GM12875 (cell line): ENCODE measurements around the gene SNN.

Experiments used
- H3K4me3 ChIP-seq: one replicate; pipeline ENCODE4 v1.5.1; 2011; ENCODE audit warnings: low read depth, low read length, control low read depth
- TF ChIP-seq, protein P1 (sequence below): IDR thresholded peaks from 2 replicates; pipeline ENCODE4 v1.5.1; 2011; ENCODE audit warnings: low read depth, mild to moderate bottlenecking, control low read depth, inconsistent platforms, low read length, moderate library complexity, borderline replicate concordance; ENCODE audit not compliant: insufficient read depth

SNN gene

DNA sequence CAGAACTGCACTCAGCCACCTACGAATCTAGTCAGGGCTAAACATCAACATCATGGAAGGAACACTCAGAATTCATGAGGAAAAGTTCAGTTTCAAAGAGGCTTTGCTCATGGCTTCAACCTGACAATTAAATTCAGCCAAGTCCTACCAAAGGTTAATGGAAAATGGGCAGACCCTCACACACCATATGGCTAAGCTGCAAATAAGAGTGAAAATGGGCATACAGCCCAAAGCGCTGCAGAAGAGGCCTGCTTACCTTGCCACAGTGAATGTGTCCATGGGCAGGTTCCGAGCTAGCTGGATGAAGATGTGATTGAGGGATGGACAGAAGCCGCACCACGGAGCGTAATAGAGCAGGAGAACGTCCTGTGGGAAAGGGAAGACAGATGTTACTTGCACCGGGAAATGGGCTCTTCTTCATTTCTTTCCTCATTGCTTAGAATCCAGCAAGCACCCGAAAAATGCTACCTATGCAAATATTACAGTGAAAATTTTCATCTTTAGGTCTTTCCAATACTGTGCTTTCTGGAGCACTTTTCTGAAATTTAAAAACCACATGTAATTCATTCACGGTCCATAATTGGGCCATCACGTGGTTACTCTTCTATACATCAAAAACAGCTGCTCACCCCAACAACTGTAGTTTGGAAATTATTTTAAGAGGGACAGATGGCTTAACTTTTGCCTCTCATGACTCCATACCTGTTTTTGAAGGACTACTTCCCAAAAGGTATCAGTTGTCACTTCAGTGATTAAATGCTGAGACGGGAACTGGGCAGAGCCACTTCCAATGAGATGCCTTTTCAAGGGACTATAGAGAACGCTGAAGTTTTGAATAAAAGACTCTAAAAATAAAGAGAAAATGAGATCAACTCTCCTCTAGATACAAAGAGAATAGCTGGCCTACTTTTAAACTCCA is 19.6 kb downstream of the SNN start:
- TF ChIP-seq, protein P1, sequence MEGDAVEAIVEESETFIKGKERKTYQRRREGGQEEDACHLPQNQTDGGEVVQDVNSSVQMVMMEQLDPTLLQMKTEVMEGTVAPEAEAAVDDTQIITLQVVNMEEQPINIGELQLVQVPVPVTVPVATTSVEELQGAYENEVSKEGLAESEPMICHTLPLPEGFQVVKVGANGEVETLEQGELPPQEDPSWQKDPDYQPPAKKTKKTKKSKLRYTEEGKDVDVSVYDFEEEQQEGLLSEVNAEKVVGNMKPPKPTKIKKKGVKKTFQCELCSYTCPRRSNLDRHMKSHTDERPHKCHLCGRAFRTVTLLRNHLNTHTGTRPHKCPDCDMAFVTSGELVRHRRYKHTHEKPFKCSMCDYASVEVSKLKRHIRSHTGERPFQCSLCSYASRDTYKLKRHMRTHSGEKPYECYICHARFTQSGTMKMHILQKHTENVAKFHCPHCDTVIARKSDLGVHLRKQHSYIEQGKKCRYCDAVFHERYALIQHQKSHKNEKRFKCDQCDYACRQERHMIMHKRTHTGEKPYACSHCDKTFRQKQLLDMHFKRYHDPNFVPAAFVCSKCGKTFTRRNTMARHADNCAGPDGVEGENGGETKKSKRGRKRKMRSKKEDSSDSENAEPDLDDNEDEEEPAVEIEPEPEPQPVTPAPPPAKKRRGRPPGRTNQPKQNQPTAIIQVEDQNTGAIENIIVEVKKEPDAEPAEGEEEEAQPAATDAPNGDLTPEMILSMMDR = no peak
- H3K4me3 ChIP-seq = no peak overlapping the region

DNA sequence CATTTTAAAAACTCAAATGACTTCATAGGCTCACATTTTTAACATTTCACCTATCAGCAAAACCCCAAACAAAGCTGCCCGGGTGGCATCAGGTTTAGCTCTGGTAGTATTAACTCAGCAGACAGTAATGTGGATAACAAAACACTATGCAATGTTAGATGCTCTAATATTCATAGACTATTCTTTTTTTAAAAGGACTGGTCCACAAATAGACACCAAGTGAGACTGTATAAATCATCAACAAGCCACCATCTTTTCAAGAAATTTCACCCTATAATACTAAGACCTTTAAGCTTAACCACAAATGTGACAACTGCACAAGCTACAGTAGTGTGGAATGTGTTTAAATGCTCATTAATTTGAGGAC is 20.2 kb downstream of the SNN start:
- TF ChIP-seq, protein P1 = no peak
- H3K4me3 ChIP-seq = no peak overlapping the region

DNA sequence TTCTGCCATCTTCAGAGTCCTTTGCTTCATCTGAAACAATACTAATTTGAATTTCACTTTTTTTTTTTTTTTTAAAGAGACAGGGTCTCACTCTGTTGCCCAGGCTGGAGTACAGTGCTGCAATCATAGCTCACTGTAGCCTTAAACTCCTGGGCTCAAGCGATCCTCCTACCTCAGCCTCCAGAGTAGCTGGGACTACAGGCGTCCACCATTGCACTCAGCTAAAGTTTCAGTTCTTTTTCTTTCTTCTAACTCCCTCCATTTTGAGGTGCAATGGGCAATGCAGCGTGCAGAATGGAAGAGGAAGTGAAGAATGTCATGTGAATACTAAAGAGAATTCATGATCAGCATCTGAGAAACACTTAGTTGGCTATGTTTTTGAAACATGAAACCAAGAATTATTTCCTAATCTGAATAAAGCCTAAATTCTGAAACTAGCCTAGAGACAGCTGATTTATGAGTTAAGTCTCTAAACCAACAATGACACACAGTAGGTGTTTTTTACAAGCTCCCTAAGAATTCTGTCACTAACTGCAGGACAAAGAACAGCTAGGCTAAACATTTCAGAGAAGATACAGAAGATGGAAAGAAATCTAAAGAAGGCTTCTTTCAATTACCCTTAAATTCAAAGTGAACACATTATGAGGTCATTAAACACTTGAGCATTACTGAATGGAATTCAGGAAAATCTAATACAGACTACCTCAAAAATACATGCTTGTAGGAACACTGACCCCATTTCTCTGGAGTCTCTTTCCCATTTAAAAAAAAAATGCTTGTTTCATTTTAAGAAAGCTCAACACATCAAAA is 21.0 kb downstream of the SNN start:
- no peak overlapping the region for H3K4me3 ChIP-seq
- TF ChIP-seq, protein P1 = no peak

DNA sequence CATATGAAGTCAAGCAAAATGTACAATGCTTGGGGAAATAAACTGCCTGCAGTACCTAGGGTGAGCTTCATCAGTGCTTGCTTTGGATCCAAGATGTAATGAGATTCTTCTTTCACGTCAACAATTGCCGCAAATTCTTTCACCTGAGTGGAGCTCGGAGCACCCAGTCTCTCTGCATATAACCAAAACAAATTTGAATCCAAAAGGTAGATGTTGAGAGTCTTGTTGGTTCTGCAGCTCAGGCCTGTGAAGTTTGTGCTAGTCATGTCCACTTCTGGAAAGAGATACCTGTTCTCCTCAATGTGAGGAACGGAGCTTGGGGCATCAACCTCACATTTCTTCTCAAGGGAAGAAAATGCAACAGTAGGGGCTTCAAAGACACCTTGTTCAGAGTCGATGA is 23.0 kb downstream of the SNN start:
- no peak overlapping the region for H3K4me3 ChIP-seq
- TF ChIP-seq, protein P1 = no peak

DNA sequence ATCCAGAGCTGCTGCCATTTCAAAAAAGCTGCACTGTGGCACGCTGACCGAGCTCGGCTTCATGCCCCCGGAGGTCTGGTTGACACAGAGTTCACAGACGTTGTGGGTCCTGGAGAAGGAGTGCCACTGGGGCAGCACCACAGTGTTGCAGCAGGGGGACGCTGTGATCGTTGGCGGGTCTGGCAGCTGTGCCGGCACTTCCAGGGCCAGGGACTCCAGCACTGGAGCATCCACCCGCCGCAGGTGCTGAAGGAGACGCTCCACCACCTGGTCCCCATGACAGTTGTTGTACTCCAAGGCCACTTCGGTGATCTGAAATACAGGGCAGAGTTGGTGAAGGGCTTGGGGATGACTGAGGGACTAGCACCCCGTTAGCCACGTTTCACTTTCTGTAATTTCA is 23.5 kb downstream of the SNN start:
- no peak overlapping the region for H3K4me3 ChIP-seq
- TF ChIP-seq, protein P1 = no peak

DNA sequence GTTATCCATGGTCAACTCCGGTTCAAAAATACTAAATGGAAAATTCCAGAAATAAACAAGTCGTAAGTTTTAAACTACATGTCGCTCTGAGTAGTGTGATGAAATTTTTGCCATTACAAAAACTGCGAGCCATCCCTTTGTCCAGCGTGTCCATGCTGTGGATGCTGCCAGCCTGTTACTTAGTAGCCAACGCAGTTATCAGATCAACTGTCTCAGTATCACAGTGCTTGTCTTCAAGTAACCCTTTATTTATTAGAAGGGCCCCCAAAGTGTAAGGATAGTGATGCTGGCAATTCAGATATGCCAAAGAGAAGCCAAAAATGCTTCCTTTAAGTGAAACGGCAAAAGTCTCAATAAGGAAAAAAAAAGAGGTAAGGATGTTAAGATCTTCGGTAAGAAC is 23.9 kb downstream of the SNN start:
- H3K4me3 ChIP-seq = no peak overlapping the region
- TF ChIP-seq, protein P1 = no peak

DNA sequence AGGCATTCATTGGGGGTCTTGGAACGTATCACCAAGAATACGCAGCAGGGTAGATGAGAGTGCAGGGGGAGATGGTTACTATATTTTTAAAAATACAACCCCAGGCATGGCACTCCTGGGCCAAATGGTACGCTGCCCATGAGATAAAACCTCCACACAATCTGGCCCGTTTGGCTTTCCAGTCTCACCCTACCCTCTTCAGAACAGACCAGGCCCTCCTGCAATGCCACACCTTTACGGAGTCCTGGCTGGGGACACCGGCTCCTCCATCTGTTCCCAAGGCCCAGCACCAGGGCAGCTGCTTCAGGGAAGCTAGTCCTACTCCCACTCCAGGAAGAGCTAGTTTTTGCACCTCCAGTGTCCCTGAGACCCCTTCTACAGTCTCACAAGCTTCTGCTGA is 24.4 kb downstream of the SNN start:
- TF ChIP-seq, protein P1 = no peak
- no peak overlapping the region for H3K4me3 ChIP-seq
